K562 (cell line): ENCODE measurements around the gene CYP4F3. TPM values are rescaled to one million over a fixed set of nuclear protein-coding genes. Genes with fewer than 3 reads are reported as not detected.

Source experiments
- ATAC-seq: fragments of 200-7000 bp; cut with Tn5 transposase; 3 replicates; pipeline ENCODE4 v1.9.1; 2020; ENCODE audit warnings: moderate library complexity
- BruUV-seq: library from RNA; stranded (reverse); fragments of 400-500 nt; replicated peaks from 2 replicates; lab custom pipeline; 2021; lab: Mats Ljungman, UMichigan
- CTCF ChIA-PET: fragments of 300-600 bp; formaldehyde crosslinking; extraction: SDS; loops from one replicate; lab custom pipeline; 2021; ENCODE audit warnings: low intra/inter-chr PET ratio; lab: Yijun Ruan, JAX
- POLR2A ChIA-PET: fragments of 300-600, 350-650 bp; sonication (Branson Sonifier 250); formaldehyde crosslinking; extraction: SDS; loops from one replicate; lab custom pipeline; 2021; ENCODE audit warnings: antibody characterized with exemption, inconsistent platforms; lab: Yijun Ruan, JAX
- DNase-seq, 4 experiments: peaks; one replicate each; pipeline versions ENCODE4 v3.0.0 to v3.0.0-alpha.2; 2011 to 2018; ENCODE audit warnings: low spot score in 3 of 4, mixed read lengths in 3 of 4; ENCODE audit errors: extremely low read depth in 1 of 4
- FAIRE-seq: peaks from 2 replicates; lab custom pipeline; 2011; peaks lifted over from hg19 to GRCh38; lab: Jason Lieb, UNC
- H2AFZ ChIP-seq: 2 replicates; pipeline ENCODE4 v1.6.0; 2011; ENCODE audit warnings: low read depth, low read length, control low read depth, inconsistent platforms
- H3K27ac ChIP-seq: fragments of 200-600 bp; 3 replicates; pipeline ENCODE4 v1.8.0; 2011; ENCODE audit warnings: low read depth, mild to moderate bottlenecking, control low read depth, inconsistent platforms, low read length, moderate library complexity, mixed read lengths; ENCODE audit errors: extremely low read depth
- H3K27me3 ChIP-seq, 2 experiments: fragments of 300-600 bp in 1 of 2; 2 replicates in 1 of 2; 3 replicates in 1 of 2; pipeline versions ENCODE4 v1.6.0 to v1.8.0; 2011; ENCODE audit warnings: inconsistent platforms in 2 of 2, low read length in 2 of 2, mild to moderate bottlenecking in 1 of 2, mixed read lengths in 1 of 2, moderate library complexity in 1 of 2; ENCODE audit not compliant: control insufficient read depth in 2 of 2, insufficient read depth in 2 of 2
- H3K36me3 ChIP-seq: fragments of 300-600 bp; 3 replicates; pipeline ENCODE4 v1.8.0; 2011; ENCODE audit warnings: mild to moderate bottlenecking, low read length, inconsistent platforms; ENCODE audit not compliant: control insufficient read depth, insufficient read depth
- H3K4me1 ChIP-seq, 2 experiments: fragments of 200-600 bp in 1 of 2; replicated peaks in 1 of 2; 2 replicates in 1 of 2; 3 replicates in 1 of 2; pipeline versions ENCODE4 v1.5.1 to v1.8.0; 2011; ENCODE audit warnings: inconsistent platforms in 2 of 2, low read length in 2 of 2, mild to moderate bottlenecking in 1 of 2, mixed read lengths in 1 of 2, moderate library complexity in 1 of 2; ENCODE audit not compliant: control insufficient read depth in 2 of 2, insufficient read depth in 2 of 2
- H3K4me2 ChIP-seq: 2 replicates; pipeline ENCODE4 v1.6.1; 2011; ENCODE audit warnings: low read length, control low read depth, inconsistent platforms, mixed read lengths; ENCODE audit not compliant: insufficient read depth
- H3K4me3 ChIP-seq: fragments of 200-600 bp; sonication (generic), shearing (Covaris generic); 2 replicates; pipeline ENCODE4 v1.5.1; 2016; ENCODE audit warnings: control low read depth, inconsistent platforms
- H3K79me2 ChIP-seq: fragments of 200-600 bp; 3 replicates; pipeline ENCODE4 v1.8.0; 2011; ENCODE audit warnings: low read length, inconsistent platforms; ENCODE audit not compliant: control insufficient read depth, insufficient read depth
- H3K9ac ChIP-seq, 2 experiments: 2 replicates each; pipeline versions ENCODE4 v1.6.0 to v1.6.1; 2011; ENCODE audit warnings: low read depth in 2 of 2, low read length in 2 of 2, control low read depth in 1 of 2, inconsistent platforms in 1 of 2, mild to moderate bottlenecking in 1 of 2, mixed read lengths in 1 of 2; ENCODE audit not compliant: insufficient read depth in 1 of 2
- H3K9me1 ChIP-seq: one replicate; pipeline ENCODE4 v1.6.0; 2011; ENCODE audit warnings: inconsistent platforms, mild to moderate bottlenecking, low read length, moderate library complexity; ENCODE audit not compliant: control insufficient read depth, insufficient read depth
- H3K9me3 ChIP-seq: replicated peaks from 2 replicates; pipeline ENCODE4 v1.5.1; 2011; ENCODE audit warnings: low read depth, low read length, inconsistent platforms; ENCODE audit not compliant: control insufficient read depth, insufficient read depth
- H4K20me1 ChIP-seq: replicated peaks from 2 replicates; pipeline ENCODE4 v1.6.1; 2011; ENCODE audit warnings: low read length, inconsistent platforms, mixed read lengths; ENCODE audit not compliant: control insufficient read depth, insufficient read depth
- ADNP ChIP-seq: fragments of 200-800 bp; sonication (Bioruptor generic); IDR thresholded peaks from 2 replicates; pipeline ENCODE4 v1.6.1; 2016; ENCODE audit warnings: missing genetic modification characterization, missing compliant biosample characterization
- ZKSCAN1 ChIP-seq: fragments of 150-350 bp; IDR thresholded peaks from 2 replicates; pipeline ENCODE4 v1.6.1; 2016; ENCODE audit warnings: low read depth, low read length
- WGBS: fragments of 100-300 bp; shearing (Covaris generic); methylation state at CpG from one replicate; pipeline ENCODE4 v1.1.6; 2016; ENCODE audit warnings: low coverage, mixed read lengths; ENCODE audit not compliant: insufficient coverage; ENCODE audit errors: missing lambda C conversion rate; 5-methylcytosine and 5-hydroxymethylcytosine counted together
- in situ Hi-C: fragments of 300-500 bp; cut with MboI; formaldehyde crosslinking; loops from 4 replicates; pipeline ENCODE4 v1.15.0; 2018; ENCODE audit warnings: inconsistent platforms, mixed read lengths
- intact Hi-C: fragments of 100-400 bp; cut with micrococcal nuclease; formaldehyde crosslinking; loops from 2 replicates; pipeline ENCODE4 v1.14.2; 2022
- polyA plus RNA-seq, 8 experiments: library from polyadenylated mRNA; depleted of rRNA in 4 of 8; stranded (reverse) in 5 of 8; unstranded in 3 of 8; fragments of >200 nt; fragmentation: Nextera tagmentation in 2 of 8; fragmentation: Illumina TruSeq in 1 of 8; extraction: Ambion mirVana in 2 of 8; extraction: Trizol in 1 of 8; gene quantifications; 2 replicates each; pipeline versions ENCODE4 v1.2.1 to v1.2.3, GENCODE V29; 2011 to 2014; ENCODE audit warnings: inconsistent platforms in 1 of 8, missing spikeins in 1 of 8
- total RNA-seq, 7 experiments: library from RNA; depleted of rRNA in 6 of 7; stranded (reverse); fragments of >200 nt in 6 of 7; fragmentation: Illumina TruSeq in 2 of 7; extraction: Trizol in 2 of 7; gene quantifications; 2 replicates each; pipeline versions ENCODE4 v1.2.1 to v1.2.3, GENCODE V29; 2011 to 2021; ENCODE audit warnings: low replicate concordance in 1 of 7
- TF ChIP-seq, protein P1 (sequence below): fragments of 250-450 bp; sonication (Bioruptor Pico); IDR thresholded peaks from 2 replicates; pipeline ENCODE4 v1.5.0; 2021; ENCODE audit warnings: mild to moderate bottlenecking, moderate library complexity

Gene CYP4F3
- total and polyA plus RNA-seq, 9 of the 15 experiments (the other 6 are each of a cell fraction or from before 2014, with no cell fraction given) = 0.01 to 0.40 (median 0.16) TPM; not detected in 6

DNA sequence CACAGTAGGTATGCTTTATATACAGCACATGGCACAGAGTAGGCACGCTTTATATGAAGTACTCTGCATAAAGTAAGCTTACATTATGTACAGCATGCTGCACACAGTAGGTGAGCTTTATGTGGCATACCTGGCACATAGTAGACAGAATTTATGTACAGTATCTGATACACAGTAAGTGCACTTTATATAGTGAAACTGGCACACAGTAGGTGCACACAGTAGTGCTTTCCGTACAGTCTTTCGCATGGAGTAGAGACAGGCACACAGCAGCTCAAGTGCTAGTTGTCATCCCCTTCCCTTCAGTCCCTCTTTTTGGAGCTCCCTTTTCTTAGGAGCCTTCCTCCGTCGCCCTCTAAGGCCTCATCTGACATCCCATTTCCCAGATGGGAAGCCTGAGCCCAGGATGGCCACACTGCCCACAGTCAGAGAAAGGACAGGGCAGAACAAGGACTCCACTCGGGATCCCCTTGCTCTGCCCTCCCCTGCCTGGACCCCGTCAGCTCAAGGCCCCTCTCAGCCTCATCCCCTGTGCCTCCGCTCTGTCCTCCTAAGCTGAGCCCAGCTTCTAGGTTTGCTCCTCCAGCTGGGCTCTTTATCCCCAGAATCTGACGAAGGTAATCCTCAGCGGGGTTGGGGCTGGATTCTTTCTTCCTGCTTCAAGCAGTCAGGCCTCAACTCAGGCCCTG is 31.3 kb downstream of the CYP4F3 start:
- Histone ChIP-seq H3K79me2 (no peaks in the 10 kb centered on the region), H4K20me1 (0 out of 2 replicates have a peak, but pooled peaks cover 3% of the 10 kb centered on the region), H3K9ac (no peak overlapping the region), H3K4me2 (no peak overlapping the region), H3K4me3 (no peak overlapping the region), H3K27me3 (no peaks in the 10 kb centered on the region), H3K9me1 (no peaks in the 10 kb centered on the region), H3K4me1 (peaks cover 0 to 7% of the 10 kb centered on the region in 2 experiments; a peak in 2 of 5 replicates), H3K9me3 (no peaks in the 10 kb centered on the region), H3K36me3 (no peaks in the 10 kb centered on the region), H2AFZ (no peak overlapping the region), H3K27ac (no peak overlapping the region)
- TF ChIP-seq ADNP (tag) (peak; percentile 51; the same call in 1 of the 2 replicates), ZKSCAN1 (peak; percentile 57; the same call in 1 of the 2 replicates)
- TF ChIP-seq, protein P1, sequence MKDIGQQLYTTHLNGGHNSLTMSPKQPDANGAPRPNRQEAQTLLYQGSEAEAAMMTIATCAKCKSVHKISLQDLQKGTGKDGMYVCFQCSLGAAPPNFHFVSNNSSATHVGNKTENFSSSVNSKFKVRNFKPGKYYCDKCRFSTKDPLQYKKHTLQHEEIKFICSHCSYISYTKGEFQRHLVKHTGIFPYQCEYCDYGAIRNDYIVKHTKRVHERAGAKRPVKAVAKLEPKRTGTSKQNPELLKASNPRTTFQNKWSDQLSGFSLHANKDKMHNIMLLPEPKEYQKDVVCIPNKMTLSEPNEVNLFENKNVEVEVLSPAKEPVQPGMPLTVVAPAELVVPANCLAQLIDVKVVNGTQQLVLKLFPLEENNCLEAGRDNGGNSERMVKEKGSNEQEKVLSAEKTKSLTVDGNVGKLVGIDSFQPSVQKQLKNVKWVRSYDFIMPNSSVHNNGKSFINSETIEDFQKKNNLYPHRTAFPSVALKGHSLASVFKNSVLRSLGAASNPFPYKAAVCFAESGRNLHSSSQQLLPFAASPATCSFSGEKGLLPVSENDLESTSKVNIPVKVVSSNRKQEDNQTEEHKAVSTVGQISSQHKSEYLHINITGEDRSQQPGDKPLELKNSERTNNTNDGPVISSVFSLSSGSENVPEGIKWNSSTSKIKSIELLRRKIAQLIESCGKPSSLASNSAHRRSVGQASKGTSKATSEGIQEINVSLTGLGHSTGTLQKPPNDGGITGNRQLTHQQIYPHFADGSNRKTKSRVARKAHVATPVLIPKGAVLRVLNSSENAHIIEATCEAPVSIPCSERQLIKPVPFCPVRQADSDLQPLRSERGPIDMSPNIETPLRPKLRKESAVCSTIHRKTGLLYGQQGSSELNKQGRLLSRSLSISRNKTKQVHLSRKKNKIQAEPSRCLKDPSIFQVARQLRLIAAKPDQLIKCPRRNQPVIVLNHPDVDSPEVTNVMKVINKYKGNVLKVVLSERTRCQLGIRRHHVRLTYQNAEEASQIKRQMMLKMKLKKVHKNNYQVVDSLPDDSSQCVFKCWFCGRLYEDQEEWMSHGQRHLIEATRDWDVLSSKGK (CRISPR knock-in tag) = no peak
- DNase-seq = no peak
- ChIA-PET CTCF (no interaction called here), POLR2A (interaction anchor here (1.2 kb wide), 1 partner anchor 9 kb away, joined by 5 read pairs; no protein-coding TSS in a partner anchor)
- 19% methylated on average over 8 of the region's 10 CpGs for WGBS
- intact Hi-C loops = no loop called here
- no TSS peak for BruUV-seq
- in situ Hi-C loops = no loop called here
- FAIRE-seq = no peak
- ATAC-seq = peak; percentile 36; the same call in 2 of the 3 replicates
